NCI-H526 (cell line): ENCODE results near the gene RASGRP3.

Experiments used
- DNase-seq, 2 experiments: peaks; one replicate each; lab custom pipeline; 2025; lab: John Stamatoyannopoulos, UW

RASGRP3 gene

GRCh38 chr2:33492399-33493134 is 16.1 kb downstream of the RASGRP3 start:
- no peak for DNase-seq

GRCh38 chr2:33494155-33494779 is 17.8 kb downstream of the RASGRP3 start:
- DNase-seq: no peak

GRCh38 chr2:33494877-33495641 is 18.6 kb downstream of the RASGRP3 start:
- no peak for DNase-seq

DNA sequence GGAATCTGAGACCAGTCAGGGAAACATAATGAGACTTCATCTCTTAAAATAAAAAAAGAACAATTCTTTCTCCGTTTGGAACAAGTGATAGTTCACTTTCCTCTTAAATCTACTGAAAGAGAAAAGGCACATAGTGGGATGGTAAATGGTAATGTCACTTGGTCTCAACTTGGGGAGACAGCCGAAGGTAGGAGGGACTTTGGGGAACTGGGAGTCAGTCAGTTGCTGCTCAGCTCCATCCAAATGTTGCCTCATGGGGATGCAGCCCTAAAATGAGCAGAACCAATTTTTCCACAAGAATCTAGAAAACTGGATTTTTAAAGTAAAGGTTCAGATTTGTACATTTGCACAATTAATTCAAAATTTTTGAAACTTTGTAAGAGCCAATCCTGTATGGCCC is 19.2 kb downstream of the RASGRP3 start:
- no peak for DNase-seq

DNA sequence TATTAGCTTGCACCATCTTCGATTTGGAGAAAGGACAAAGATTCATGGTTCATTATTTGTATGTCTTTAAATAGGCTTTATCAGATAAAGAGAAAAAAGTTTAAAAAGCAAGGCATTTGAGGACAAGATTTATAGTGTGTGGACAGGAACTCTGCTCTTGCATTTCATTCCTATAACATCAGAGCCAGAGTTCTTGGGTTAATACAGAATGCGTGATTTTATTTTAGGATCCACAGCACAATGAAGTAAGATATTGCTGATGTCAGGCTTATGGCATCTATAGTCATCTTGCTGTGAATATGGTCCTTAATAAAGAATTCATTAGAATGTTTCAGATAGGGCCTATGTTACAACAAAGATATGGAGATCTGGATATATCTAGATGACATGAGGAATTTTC is 19.7 kb downstream of the RASGRP3 start:
- no peak for DNase-seq

- DNase-seq: no peak
Measured at GRCh38 chr2:33496726-33497125, 20.3 kb downstream of the RASGRP3 start.

DNA sequence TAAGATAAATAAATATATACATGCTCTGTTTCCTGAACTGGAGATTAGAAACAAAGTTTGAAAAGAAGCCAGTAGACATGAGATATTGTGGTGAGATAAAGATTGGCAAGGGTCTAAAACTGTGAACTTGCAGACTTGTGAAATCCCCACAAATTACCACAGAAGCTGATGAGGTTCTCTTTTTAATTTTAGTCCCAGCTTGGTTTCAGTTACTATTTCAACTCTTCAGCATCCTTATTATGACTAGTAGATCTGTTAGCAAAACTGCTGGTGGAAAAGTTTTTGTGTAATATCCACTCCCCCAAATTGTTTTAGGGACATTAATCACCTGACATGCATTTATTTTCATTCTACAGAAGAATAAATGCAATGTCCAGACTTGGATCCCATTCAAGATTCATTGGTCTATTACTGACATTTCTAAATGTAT is 20.8 kb downstream of the RASGRP3 start:
- DNase-seq: no peak

- no peak for DNase-seq
Measured at GRCh38 chr2:33498291-33498956, 22.0 kb downstream of the RASGRP3 start.

DNA sequence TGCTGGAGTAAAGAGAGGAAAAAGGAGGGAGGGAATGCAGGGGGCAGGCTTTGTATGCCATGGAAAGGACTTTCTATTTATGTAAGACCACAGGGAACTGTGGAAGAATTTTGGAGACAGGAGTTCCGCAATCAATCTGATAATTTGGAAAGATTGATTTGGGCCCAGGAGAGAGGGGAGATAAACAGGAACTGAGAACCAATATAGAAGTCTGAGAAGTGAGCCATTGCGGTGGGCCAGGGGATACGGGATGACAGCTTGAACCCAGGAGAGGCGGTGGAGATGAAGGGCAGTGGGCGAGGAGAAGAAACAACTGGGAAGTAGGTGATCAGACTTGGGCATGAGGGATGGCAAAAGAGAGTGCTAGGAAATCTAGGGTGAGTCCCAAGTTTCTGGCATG is 23.7 kb downstream of the RASGRP3 start:
- no peak for DNase-seq

GRCh38 chr2:33502025-33502424 is 25.6 kb downstream of the RASGRP3 start:
- no peak for DNase-seq

DNA sequence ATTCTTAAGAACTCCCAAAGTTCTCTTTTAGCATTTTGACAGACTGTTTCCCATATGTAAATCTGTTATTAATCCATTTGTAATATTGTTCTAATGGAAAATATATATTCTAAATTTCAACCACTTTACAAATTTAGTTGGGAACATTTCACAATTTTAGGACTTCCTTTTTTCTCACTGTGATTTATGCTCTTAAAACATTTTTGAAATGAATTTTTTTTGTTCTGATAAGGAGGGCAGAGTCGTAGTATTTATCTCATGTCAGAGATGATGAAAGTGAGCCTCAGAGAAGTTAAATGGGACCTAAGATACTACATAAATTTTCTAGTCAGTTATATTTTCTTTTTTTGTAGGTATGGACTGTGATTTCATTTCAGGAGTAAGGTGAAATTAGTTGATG is 26.6 kb downstream of the RASGRP3 start:
- DNase-seq: no peak

GRCh38 chr2:33505966-33506365 is 29.5 kb downstream of the RASGRP3 start:
- peak in 1 of 2 experiments; percentile 8 for DNase-seq

- DNase-seq: no peak
Measured at GRCh38 chr2:33509908-33510585, 33.6 kb downstream of the RASGRP3 start.

- no peak for DNase-seq
Measured at GRCh38 chr2:33510586-33510968, 34.1 kb downstream of the RASGRP3 start.

DNA sequence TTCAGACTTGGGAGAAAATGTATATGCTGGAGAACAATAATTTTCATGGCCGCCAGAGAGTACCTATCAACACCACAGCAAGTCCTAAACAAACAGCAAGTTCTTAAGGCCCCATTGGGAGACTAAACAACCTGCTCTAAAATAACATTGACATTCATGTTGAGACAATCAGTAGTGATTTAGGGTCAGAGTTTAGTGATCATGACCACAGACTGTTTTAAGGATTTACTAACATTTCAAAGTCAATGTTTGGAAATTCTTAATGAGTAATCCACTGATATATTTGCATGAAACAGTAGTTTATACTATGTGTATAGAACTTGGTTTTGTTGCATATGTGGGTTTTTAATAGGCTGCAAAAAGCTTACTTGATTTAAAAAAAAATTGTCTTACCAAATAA is 34.7 kb downstream of the RASGRP3 start:
- DNase-seq: no peak

DNA sequence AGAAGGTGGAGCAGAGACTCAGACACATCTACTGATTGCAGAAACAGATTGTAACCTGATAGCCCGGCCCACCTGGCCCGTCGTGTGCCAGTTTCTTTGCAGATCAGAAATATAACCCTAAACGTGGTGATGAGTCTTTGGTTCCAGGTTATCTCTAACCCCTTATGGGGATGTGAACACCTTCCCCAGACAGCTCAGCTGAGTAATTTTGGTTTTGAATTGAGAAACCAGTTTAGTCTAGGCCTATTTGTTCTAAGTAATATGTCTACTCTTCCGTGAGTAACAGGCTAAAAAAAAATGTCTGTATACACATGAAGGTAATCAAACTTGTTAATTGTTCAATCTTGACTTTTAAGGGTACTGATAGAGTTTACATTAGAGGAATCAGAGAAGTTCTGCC is 35.7 kb downstream of the RASGRP3 start:
- peak; percentile 56 to 70 for DNase-seq

DNA sequence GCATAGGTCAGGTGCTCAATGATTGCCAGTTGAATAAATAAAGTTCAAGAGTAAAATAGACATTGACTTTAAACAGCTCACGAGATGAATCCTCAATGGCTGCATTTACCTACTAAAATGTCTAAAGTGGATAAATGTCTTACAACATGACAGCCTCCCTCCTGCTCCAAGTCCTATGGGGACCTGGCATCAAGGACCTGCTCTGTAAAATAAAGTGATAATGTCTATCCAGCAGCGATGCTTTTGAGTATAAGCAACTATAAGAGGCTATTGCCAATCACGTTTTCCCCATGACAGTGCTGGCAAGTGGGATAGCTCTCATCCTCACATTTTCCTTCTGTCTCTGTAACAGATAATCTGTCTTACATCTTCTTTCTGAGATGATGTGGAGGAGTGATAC is 37.0 kb downstream of the RASGRP3 start:
- DNase-seq: no peak

DNA sequence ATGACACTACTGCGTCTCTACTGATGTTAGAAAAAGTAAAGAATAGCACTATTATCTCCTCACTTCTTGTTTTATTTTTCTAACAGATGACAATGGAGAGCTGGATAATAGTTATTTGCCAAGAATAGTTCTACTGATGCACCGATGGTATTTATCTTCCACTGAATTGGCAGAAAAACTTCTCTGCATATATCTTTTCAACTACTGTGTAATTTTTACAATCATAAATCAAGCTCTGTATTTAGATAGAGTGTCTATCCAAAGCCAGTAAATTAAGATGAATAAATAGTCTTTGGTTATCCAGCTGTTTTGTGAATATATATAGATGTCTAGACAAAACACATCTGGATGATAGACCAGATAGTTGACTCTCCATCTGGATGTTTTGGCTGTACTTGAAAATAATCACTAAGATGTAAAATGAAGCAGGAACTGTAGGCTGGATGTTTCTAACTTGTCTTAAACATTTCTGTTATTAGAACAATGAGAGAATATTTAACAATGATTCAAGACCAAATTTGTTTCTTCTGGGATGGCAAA is 40.1 kb downstream of the RASGRP3 start:
- DNase-seq: no peak

GRCh38 chr2:33518200-33518599 is 41.8 kb downstream of the RASGRP3 start:
- no peak for DNase-seq

DNA sequence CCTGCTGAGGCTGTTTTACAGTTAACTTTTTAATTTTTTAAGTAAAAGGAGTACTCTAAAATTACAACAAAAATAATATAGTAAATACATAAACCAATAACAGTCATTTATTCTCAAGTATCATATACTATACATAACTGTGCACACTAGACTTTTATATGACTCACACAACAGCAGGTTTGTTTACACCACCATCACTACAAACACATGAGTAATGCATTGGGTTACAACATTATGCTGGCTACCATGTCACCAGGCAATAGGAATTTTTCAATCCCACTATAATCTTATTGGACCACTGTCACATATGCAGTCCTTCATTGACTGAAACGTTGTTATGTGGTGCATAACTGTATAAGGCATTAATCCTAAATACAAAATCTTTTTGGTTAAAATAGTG is 42.5 kb downstream of the RASGRP3 start:
- no peak for DNase-seq

- no peak for DNase-seq
Measured at GRCh38 chr2:33521791-33522281, 45.4 kb downstream of the RASGRP3 start.
